HepG2 (cell line): ENCODE data around the gene FHIT. TPM values are rescaled to one million over a fixed set of nuclear protein-coding genes. Genes with fewer than 3 reads are reported as not detected.

Source experiments
- ATAC-seq: fragments of 200-7000 bp; cut with Tn5 transposase; 3 replicates; pipeline ENCODE4 v1.9.1; 2020; ENCODE audit warnings: mild to moderate bottlenecking, moderate library complexity
- BruUV-seq: library from RNA; stranded (reverse); fragments of 400-500 nt; replicated peaks from 2 replicates; lab custom pipeline; 2021; lab: Mats Ljungman, UMichigan
- CTCF ChIA-PET: fragments of 300-600 bp; formaldehyde crosslinking; extraction: SDS; loops from one replicate; lab custom pipeline; 2021; ENCODE audit warnings: low total read pairs, inconsistent platforms, low intra/inter-chr PET ratio; lab: Yijun Ruan, JAX
- POLR2A ChIA-PET: fragments of 350-600 bp; sonication (Branson Sonifier 250); formaldehyde crosslinking; loops from one replicate; lab custom pipeline; 2020; ENCODE audit warnings: antibody characterized with exemption, inconsistent platforms; lab: Yijun Ruan, JAX
- DNase-seq: peaks from one replicate; pipeline ENCODE4 v3.0.0-alpha.2; 2015; ENCODE audit warnings: low spot score
- FAIRE-seq: peaks from 3 replicates; lab custom pipeline; 2011; peaks lifted over from hg19 to GRCh38; lab: Jason Lieb, UNC
- H2AFZ ChIP-seq: one replicate; pipeline ENCODE4 v1.6.1; 2011; ENCODE audit warnings: low read length, inconsistent platforms
- H3K27ac ChIP-seq: fragments of 300-600 bp; 3 replicates; pipeline ENCODE4 v1.8.0; 2011; ENCODE audit warnings: mixed run types, mild to moderate bottlenecking, mixed read lengths, low read length, inconsistent platforms; ENCODE audit not compliant: insufficient read depth; ENCODE audit errors: extremely low read length
- H3K27me3 ChIP-seq, 2 experiments: fragments of 200-600 bp in 1 of 2; 2 replicates in 1 of 2; 3 replicates in 1 of 2; pipeline versions ENCODE4 v1.6.0 to v1.8.0; 2011; ENCODE audit warnings: low read length in 2 of 2, mild to moderate bottlenecking in 2 of 2, moderate library complexity in 2 of 2, inconsistent platforms in 1 of 2; ENCODE audit not compliant: insufficient read depth in 2 of 2, control insufficient read depth in 1 of 2
- H3K36me3 ChIP-seq, 2 experiments: fragments of 200-600 bp in 1 of 2; replicated peaks in 1 of 2; 2 replicates in 1 of 2; 3 replicates in 1 of 2; pipeline versions ENCODE4 v1.5.1 to v1.8.0; 2011; ENCODE audit warnings: low read length in 2 of 2, inconsistent platforms in 1 of 2; ENCODE audit not compliant: insufficient read depth in 2 of 2, control insufficient read depth in 1 of 2
- H3K4me1 ChIP-seq: 2 replicates; pipeline ENCODE4 v1.5.1; 2012; ENCODE audit warnings: low read length, inconsistent platforms; ENCODE audit not compliant: insufficient read depth
- H3K4me2 ChIP-seq: 2 replicates; pipeline ENCODE4 v1.6.0; 2011; ENCODE audit warnings: low read depth, low read length, inconsistent platforms
- H3K4me3 ChIP-seq, 3 experiments: fragments of 200-600 bp in 1 of 3; sonication (generic), shearing (Covaris generic) in 1 of 3; replicated peaks in 1 of 3; 2 replicates each; pipeline ENCODE4 v1.5.1; 2011 to 2016; ENCODE audit warnings: low read length in 3 of 3, inconsistent platforms in 2 of 3, low read depth in 2 of 3, mild to moderate bottlenecking in 2 of 3, control low read depth in 1 of 3, mixed read lengths in 1 of 3; ENCODE audit not compliant: insufficient read depth in 1 of 3
- H3K79me2 ChIP-seq: one replicate; pipeline ENCODE4 v1.6.1; 2011; ENCODE audit warnings: low read length, inconsistent platforms; ENCODE audit not compliant: insufficient read depth
- H3K9ac ChIP-seq: 2 replicates; pipeline ENCODE4 v1.6.0; 2011; ENCODE audit warnings: mild to moderate bottlenecking, low read depth, low read length, inconsistent platforms; ENCODE audit not compliant: insufficient read depth
- H3K9me3 ChIP-seq: 2 replicates; pipeline ENCODE4 v1.5.1; 2012; ENCODE audit warnings: mild to moderate bottlenecking, low read length
- H4K20me1 ChIP-seq: 2 replicates; pipeline ENCODE4 v1.6.0; 2011; ENCODE audit warnings: inconsistent platforms, mild to moderate bottlenecking, low read length, moderate library complexity; ENCODE audit not compliant: insufficient read depth
- HIVEP1 ChIP-seq: sonication (generic); formaldehyde crosslinking; IDR thresholded peaks from 2 replicates; pipeline ENCODE4 v1.4.0; 2020; ENCODE audit warnings: mild to moderate bottlenecking, missing genetic modification reagents
- MLXIP ChIP-seq: sonication (generic); formaldehyde crosslinking; IDR thresholded peaks from 2 replicates; pipeline ENCODE4 v1.9.0; 2021; ENCODE audit warnings: missing genetic modification reagents, borderline replicate concordance
- RBM22 ChIP-seq: fragments of 200-400 bp; formaldehyde crosslinking; optimal IDR thresholded peaks from 2 replicates; pipeline ENCODE3; 2017; ENCODE audit warnings: mild to moderate bottlenecking, low read length, moderate library complexity
- STAG1 ChIP-seq: sonication (generic); formaldehyde crosslinking; IDR thresholded peaks from 2 replicates; pipeline ENCODE4 v1.4.0; 2020; ENCODE audit warnings: missing genetic modification reagents
- WGBS: methylation state at CpG from one replicate; pipeline ENCODE4 v1.1.6; 2017; ENCODE audit warnings: low lambda C conversion rate; 5-methylcytosine and 5-hydroxymethylcytosine counted together
- in situ Hi-C: cut with HindIII; loops from 2 replicates; pipeline ENCODE4 v1.10.0; 2017; ENCODE audit warnings: low pct_unique_long_range_greater_than_20kb; ENCODE audit not compliant: extremely low pct_ligation_motif_present
- intact Hi-C: fragments of 100-400 bp; cut with micrococcal nuclease; formaldehyde crosslinking; loops from one replicate; pipeline ENCODE4 v1.10.0; 2022; ENCODE audit not compliant: unreplicated experiment
- polyA plus RNA-seq, 8 experiments: library from polyadenylated mRNA; depleted of rRNA in 3 of 8; stranded (reverse) in 7 of 8; unstranded in 1 of 8; fragments of >200 nt; fragmentation: Illumina TruSeq in 4 of 8; extraction: Trizol in 4 of 8; gene quantifications; 2 replicates each; pipeline versions ENCODE4 v1.2.1 to v1.2.3, GENCODE V29; 2011 to 2016; ENCODE audit warnings: low read depth in 4 of 8, missing spikeins in 1 of 8, mixed read lengths in 1 of 8; ENCODE audit not compliant: insufficient read depth in 1 of 8
- total RNA-seq, 5 experiments: library from RNA; depleted of rRNA; stranded (reverse); fragments of >200 nt; fragmentation: Illumina TruSeq; extraction: Trizol; gene quantifications; 2 replicates each; pipeline ENCODE4 v1.2.3, GENCODE V29; 2016; ENCODE audit warnings: low read depth in 1 of 5
- TF ChIP-seq, protein P1 (sequence below): sonication (generic); formaldehyde crosslinking; IDR thresholded peaks from 2 replicates; pipeline ENCODE4 v1.4.0; 2020; ENCODE audit warnings: missing genetic modification reagents

Gene FHIT
- total and polyA plus RNA-seq, 2 of the 13 experiments (the other 11 are each of a cell fraction or from before 2014, with no cell fraction given), result 4.0 to 4.6 TPM

- TF ChIP-seq MLXIP (CRISPR knock-in tag) (no peak), RBM22 (no peak)
Measured at GRCh38 chr3:60434323-60434722, 816.9 kb downstream of the FHIT start (continued).

- CTCF ChIA-PET, result no interaction called here
- Histone ChIP-seq H2AFZ (no peak overlapping the region), H3K4me2 (no peak overlapping the region), H3K27ac (no peak overlapping the region), H3K4me1 (no peaks in the 10 kb centered on the region), H4K20me1 (no peaks in the 10 kb centered on the region), H3K9me3 (no peaks in the 10 kb centered on the region), H3K79me2 (no peaks in the 10 kb centered on the region), H3K36me3 (no peaks in the 10 kb centered on the region), H3K27me3 (no peaks in the 10 kb centered on the region), H3K4me3 (no peak overlapping the region), H3K9ac (no peak overlapping the region)
- DNase-seq (no peak), ATAC-seq (no peak), FAIRE-seq (no peak)
- under 1% methylated on average over 5 of the region's 5 CpGs for WGBS
- in situ Hi-C loops, result no loop called here
- intact Hi-C loops, result no loop called here
- no TSS peak for BruUV-seq
- POLR2A ChIA-PET, result no interaction called here
- TF ChIP-seq, protein P1, sequence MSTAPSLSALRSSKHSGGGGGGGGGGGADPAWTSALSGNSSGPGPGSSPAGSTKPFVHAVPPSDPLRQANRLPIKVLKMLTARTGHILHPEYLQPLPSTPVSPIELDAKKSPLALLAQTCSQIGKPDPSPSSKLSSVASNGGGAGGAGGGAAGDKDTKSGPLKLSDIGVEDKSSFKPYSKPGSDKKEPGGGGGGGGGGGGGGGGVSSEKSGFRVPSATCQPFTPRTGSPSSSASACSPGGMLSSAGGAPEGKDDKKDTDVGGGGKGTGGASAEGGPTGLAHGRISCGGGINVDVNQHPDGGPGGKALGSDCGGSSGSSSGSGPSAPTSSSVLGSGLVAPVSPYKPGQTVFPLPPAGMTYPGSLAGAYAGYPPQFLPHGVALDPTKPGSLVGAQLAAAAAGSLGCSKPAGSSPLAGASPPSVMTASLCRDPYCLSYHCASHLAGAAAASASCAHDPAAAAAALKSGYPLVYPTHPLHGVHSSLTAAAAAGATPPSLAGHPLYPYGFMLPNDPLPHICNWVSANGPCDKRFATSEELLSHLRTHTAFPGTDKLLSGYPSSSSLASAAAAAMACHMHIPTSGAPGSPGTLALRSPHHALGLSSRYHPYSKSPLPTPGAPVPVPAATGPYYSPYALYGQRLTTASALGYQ (CRISPR knock-in tag), result no peak
- TF ChIP-seq HIVEP1 (CRISPR knock-in tag) (no peak), STAG1 (CRISPR knock-in tag) (peak; percentile 6; the same call in 1 of the 2 replicates)
Measured at GRCh38 chr3:60431599-60431958, 819.7 kb downstream of the FHIT start.
